GM12878 (cell line): ENCODE measurements around the gene TTC4. TPM values are rescaled to one million over a fixed set of nuclear protein-coding genes. Genes with fewer than 3 reads are reported as not detected.

ENCODE experiments used
- ATAC-seq: fragments of 200-7000 bp; cut with Tn5 transposase; 3 replicates; pipeline ENCODE4 v1.9.1; 2020; ENCODE audit warnings: mild to moderate bottlenecking, moderate library complexity
- BruUV-seq: library from RNA; stranded (reverse); fragments of 400-500 nt; replicated peaks from 2 replicates; lab custom pipeline; 2021; lab: Mats Ljungman, UMichigan
- CTCF ChIA-PET: fragments of 300-600 bp; sonication (Branson Sonifier 250); formaldehyde crosslinking; extraction: SDS; loops from one replicate; lab custom pipeline; 2021; ENCODE audit warnings: inconsistent platforms; lab: Yijun Ruan, JAX
- POLR2A ChIA-PET: fragments of 350-600 bp; formaldehyde crosslinking; extraction: SDS; loops from one replicate; lab custom pipeline; 2021; ENCODE audit warnings: inconsistent platforms; lab: Charles Lee
- RAD21 ChIA-PET: fragments of 300-600 bp; sonication (Branson Sonifier 250); formaldehyde crosslinking; loops from one replicate; lab custom pipeline; 2023; ENCODE audit warnings: antibody characterized with exemption; ENCODE audit not compliant: unreplicated experiment; lab: Charles Lee
- SMC1A ChIA-PET: fragments of 300-600 bp; sonication (Branson Sonifier 250); formaldehyde crosslinking; loops from one replicate; lab custom pipeline; 2023; ENCODE audit not compliant: unreplicated experiment, uncharacterized antibody; lab: Charles Lee
- DNase-seq: peaks from one replicate; pipeline ENCODE4 v3.0.0-alpha.2; 2011; ENCODE audit warnings: low read depth, low spot score
- FAIRE-seq: peaks from 3 replicates; lab custom pipeline; 2011; peaks lifted over from hg19 to GRCh38; lab: Jason Lieb, UNC
- H2AFZ ChIP-seq: 2 replicates; pipeline ENCODE4 v1.6.0; 2011; ENCODE audit warnings: low read depth, low read length, control low read depth; ENCODE audit not compliant: control insufficient read depth
- H3K27ac ChIP-seq: 2 replicates; pipeline ENCODE4 v1.5.1; 2011; ENCODE audit warnings: control low read depth; ENCODE audit not compliant: control insufficient read depth, insufficient read depth
- H3K27me3 ChIP-seq, 2 experiments: replicated peaks in 1 of 2; 2 replicates each; pipeline versions ENCODE4 v1.6.0 to v1.6.1; 2011; ENCODE audit warnings: low read length in 1 of 2; ENCODE audit not compliant: control insufficient read depth in 2 of 2, insufficient read depth in 2 of 2
- H3K36me3 ChIP-seq, 2 experiments: 2 replicates each; pipeline ENCODE4 v1.5.1; 2011; ENCODE audit warnings: low read length in 1 of 2; ENCODE audit not compliant: control insufficient read depth in 2 of 2, insufficient read depth in 2 of 2
- H3K4me1 ChIP-seq: 2 replicates; pipeline ENCODE4 v1.6.1; 2011; ENCODE audit warnings: mild to moderate bottlenecking, low read length, moderate library complexity, mixed read lengths; ENCODE audit not compliant: control insufficient read depth, insufficient read depth
- H3K4me2 ChIP-seq: 2 replicates; pipeline ENCODE4 v1.6.0; 2011; ENCODE audit warnings: control low read depth; ENCODE audit not compliant: control insufficient read depth, insufficient read depth
- H3K4me3 ChIP-seq: fragments of 200-600 bp; sonication (generic); 2 replicates; pipeline ENCODE4 v1.5.1; 2016
- H3K79me2 ChIP-seq: 2 replicates; pipeline ENCODE4 v1.6.0; 2011; ENCODE audit warnings: low read length; ENCODE audit not compliant: control insufficient read depth, insufficient read depth
- H3K9ac ChIP-seq: 2 replicates; pipeline ENCODE4 v1.8.0; 2011; ENCODE audit warnings: low read length, control low read depth, mixed read lengths; ENCODE audit not compliant: control insufficient read depth, insufficient read depth
- H3K9me3 ChIP-seq: replicated peaks from 3 replicates; pipeline ENCODE4 v1.5.1; 2011; ENCODE audit warnings: mild to moderate bottlenecking, low read length; ENCODE audit not compliant: control insufficient read depth, insufficient read depth
- H4K20me1 ChIP-seq: 2 replicates; pipeline ENCODE4 v1.6.0; 2011; ENCODE audit not compliant: control insufficient read depth, insufficient read depth
- BCLAF1 ChIP-seq: fragments of 450-650 bp; IDR thresholded peaks from 2 replicates; pipeline ENCODE4 v1.6.1; 2017; ENCODE audit warnings: antibody characterized with exemption, mild to moderate bottlenecking, moderate library complexity
- BHLHE40 ChIP-seq, 2 experiments: fragments of 450-650 bp in 1 of 2; IDR thresholded peaks; 2 replicates each; pipeline ENCODE4 v1.6.1; 2011 to 2017; ENCODE audit warnings: low read depth in 2 of 2, borderline replicate concordance in 1 of 2, improper control_type of control experiment in 1 of 2, low read length in 1 of 2, mild to moderate bottlenecking in 1 of 2
- EGR1 ChIP-seq, 2 experiments: IDR thresholded peaks; 1 replicate in 1 of 2; 2 replicates in 1 of 2; pipeline ENCODE4 v1.6.1; 2011 to 2012; ENCODE audit warnings: low read depth in 2 of 2, low read length in 2 of 2, borderline replicate concordance in 1 of 2, mild to moderate bottlenecking in 1 of 2, moderate library complexity in 1 of 2
- GATAD2B ChIP-seq: fragments of 450-650 bp; conservative IDR thresholded peaks from 2 replicates; pipeline ENCODE4 v1.6.1; 2017; ENCODE audit warnings: low read depth, mild to moderate bottlenecking, moderate library complexity
- IKZF1 ChIP-seq: fragments of 450-650 bp; conservative IDR thresholded peaks from 2 replicates; pipeline ENCODE4 v1.6.1; 2017; ENCODE audit warnings: antibody characterized with exemption, mild to moderate bottlenecking
- NFYB ChIP-seq: IDR thresholded peaks from 2 replicates; pipeline ENCODE4 v1.6.1; 2011; ENCODE audit warnings: low read depth, mild to moderate bottlenecking, low read length, improper control_type of control experiment, moderate library complexity; ENCODE audit not compliant: insufficient read depth
- NRF1 ChIP-seq: conservative IDR thresholded peaks from 2 replicates; pipeline ENCODE4 v1.6.1; 2011; ENCODE audit warnings: mild to moderate bottlenecking, low read depth, low read length, improper control_type of control experiment
- RAD51 ChIP-seq: fragments of 450-650 bp; IDR thresholded peaks from 2 replicates; pipeline ENCODE4 v1.6.1; 2016; ENCODE audit warnings: moderate library complexity, mild to moderate bottlenecking, inconsistent platforms
- RBBP5 ChIP-seq: fragments of 200-600 bp; sonication (generic); conservative IDR thresholded peaks from 2 replicates; pipeline ENCODE4 v1.6.1; 2016
- REST ChIP-seq: IDR thresholded peaks from 2 replicates; pipeline ENCODE4 v1.6.1; 2012; ENCODE audit warnings: mild to moderate bottlenecking, low read depth, low read length
- SMARCA5 ChIP-seq: fragments of 450-650 bp; IDR thresholded peaks from 2 replicates; pipeline ENCODE4 v1.6.1; 2017; ENCODE audit warnings: mild to moderate bottlenecking
- SMC3 ChIP-seq: IDR thresholded peaks from 2 replicates; pipeline ENCODE4 v1.6.1; 2011; ENCODE audit warnings: low read length, improper control_type of control experiment, borderline replicate concordance
- TARDBP ChIP-seq: IDR thresholded peaks from 2 replicates; pipeline ENCODE4 v1.6.1; 2016; ENCODE audit warnings: borderline replicate concordance
- TCF3 ChIP-seq: IDR thresholded peaks from 2 replicates; pipeline ENCODE4 v1.6.1; 2012; ENCODE audit warnings: low read depth, mild to moderate bottlenecking, low read length, borderline replicate concordance; ENCODE audit not compliant: insufficient read depth
- ZBTB40 ChIP-seq: fragments of 450-650 bp; IDR thresholded peaks from 2 replicates; pipeline ENCODE4 v1.6.1; 2016; ENCODE audit warnings: mild to moderate bottlenecking, moderate library complexity, borderline replicate concordance
- WGBS: methylation state at CpG from one replicate; pipeline ENCODE4 v1.1.6; 2016; ENCODE audit warnings: low lambda C conversion rate; ENCODE audit not compliant: insufficient replicate concordance, insufficient coverage; ENCODE audit errors: missing lambda C conversion rate; 5-methylcytosine and 5-hydroxymethylcytosine counted together
- in situ Hi-C: fragments of 300-500 bp; cut with MboI; formaldehyde crosslinking; loops from 9 replicates; pipeline ENCODE4 v1.14.3; 2018; ENCODE audit warnings: mixed read lengths
- intact Hi-C: fragments of 100-400 bp; cut with micrococcal nuclease; formaldehyde crosslinking; loops from one replicate; pipeline ENCODE4 v1.14.2; 2022; ENCODE audit not compliant: unreplicated experiment
- polyA plus RNA-seq, 11 experiments: library from polyadenylated mRNA; depleted of rRNA in 4 of 11; unstranded in 6 of 11; stranded (reverse) in 5 of 11; fragments of >200 nt; fragmentation: Nextera tagmentation in 4 of 11; fragmentation: Illumina TruSeq in 1 of 11; extraction: Ambion mirVana in 4 of 11; extraction: Trizol in 1 of 11; gene quantifications; 1 replicate in 1 of 11; 2 replicates in 10 of 11; pipeline versions ENCODE4 v1.2.1 to v1.2.3, GENCODE V29; 2011 to 2016; ENCODE audit warnings: inconsistent platforms in 2 of 11, missing spikeins in 2 of 11, low read depth in 1 of 11
- total RNA-seq, 4 experiments: library from RNA; depleted of rRNA in 3 of 4; stranded (reverse); fragments of >200 nt in 3 of 4; fragmentation: Illumina TruSeq in 1 of 4; extraction: Trizol in 1 of 4; gene quantifications; 2 replicates each; pipeline versions ENCODE4 v1.2.1 to v1.2.3, GENCODE V29; 2013 to 2021

Gene TTC4
- total and polyA plus RNA-seq, 10 of the 15 experiments (the other 5 are each of a cell fraction or from before 2014, with no cell fraction given): 23.4 to 50.5 (median 36.0) TPM

GRCh38 chr1:54698346-54698745 lies 17.3 kb upstream of the TTC4 start:
- Histone ChIP-seq H3K9ac (no peak overlapping the region), H3K4me1 (no peaks in the 10 kb centered on the region), H2AFZ (no peak overlapping the region), H3K27me3 (peaks cover 2 to 3% of the 10 kb centered on the region in 2 experiments; a peak in 3 of 4 replicates), H3K36me3 (no peaks in the 10 kb centered on the region), H3K4me2 (no peak overlapping the region), H3K79me2 (no peaks in the 10 kb centered on the region), H4K20me1 (no peaks in the 10 kb centered on the region), H3K4me3 (no peak overlapping the region), H3K9me3 (no peaks in the 10 kb centered on the region), H3K27ac (no peak overlapping the region)
- DNase-seq (no peak), FAIRE-seq (no peak), ATAC-seq (no peak)
- CTCF ChIA-PET: no interaction called here
- in situ Hi-C loops: no loop called here
- intact Hi-C loops: no loop called here
- TF ChIP-seq RBBP5 (no peak), GATAD2B (no peak), BCLAF1 (no peak), ZBTB40 (no peak), NRF1 (no peak), REST (no peak), SMC3 (no peak), NFYB (no peak), RAD51 (no peak), IKZF1 (no peak), TARDBP (no peak), EGR1 (IDR thresholded peaks at IDR 0.05; ENCODE audit: borderline replicate concordance in 1 of 2, low read depth in 2 of 2, low read length in 2 of 2) (no peak), TCF3 (no peak), BHLHE40 (IDR thresholded peaks at IDR 0.05; ENCODE audit: borderline replicate concordance in 1 of 2, low read depth in 2 of 2, low read length in 1 of 2) (no peak), SMARCA5 (no peak)
- RAD21 ChIA-PET: no interaction called here
- SMC1A ChIA-PET: no interaction called here
- 35% methylated on average over 8 of the region's 8 CpGs for WGBS
- POLR2A ChIA-PET: no interaction called here
- BruUV-seq: no TSS peak
